Aorta (tissue), 5 donors: Measurements from ENCODE around the gene KLHL26. TPM values are rescaled to one million over a fixed set of nuclear protein-coding genes. Genes with fewer than 3 reads are reported as not detected.

ENCODE experiments used
- ATAC-seq: fragments of 200-7000 bp; cut with Tn5 transposase; one replicate; pipeline ENCODE4 v1.9.1; 2022; ENCODE audit warnings: moderate library complexity; ENCODE audit not compliant: low FRiP score
- DNase-seq, 2 donors: peaks; one replicate each; pipeline ENCODE4 v3.0.0-alpha.2; 2020
- H3K27ac ChIP-seq, 2 donors: one replicate each; pipeline ENCODE4 v1.5.1; 2013; ENCODE audit warnings: low read length in 2 of 2, mild to moderate bottlenecking in 2 of 2, moderate library complexity in 2 of 2, control low read depth in 1 of 2, inconsistent platforms in 1 of 2, low read depth in 1 of 2
- H3K27me3 ChIP-seq, 2 donors: one replicate each; pipeline ENCODE4 v1.6.1; 2013; ENCODE audit warnings: control low read depth in 1 of 2, low read length in 1 of 2, mild to moderate bottlenecking in 1 of 2, moderate library complexity in 1 of 2; ENCODE audit not compliant: insufficient read depth in 2 of 2, control insufficient read depth in 1 of 2
- H3K36me3 ChIP-seq, 2 donors: one replicate each; pipeline ENCODE4 v1.6.1; 2013; ENCODE audit warnings: control low read depth in 1 of 2, low read length in 1 of 2, mild to moderate bottlenecking in 1 of 2; ENCODE audit not compliant: insufficient read depth in 2 of 2, control insufficient read depth in 1 of 2
- H3K4me1 ChIP-seq, 2 donors: one replicate each; pipeline ENCODE4 v1.6.1; 2013; ENCODE audit warnings: low read length in 2 of 2, control low read depth in 1 of 2, mild to moderate bottlenecking in 1 of 2, moderate library complexity in 1 of 2; ENCODE audit not compliant: insufficient read depth in 2 of 2, control insufficient read depth in 1 of 2
- H3K4me3 ChIP-seq, 2 donors: one replicate each; pipeline ENCODE4 v1.5.1; 2013; ENCODE audit warnings: low read length in 2 of 2, control low read depth in 1 of 2, mild to moderate bottlenecking in 1 of 2
- H3K9me3 ChIP-seq: one replicate; pipeline ENCODE4 v1.6.1; 2013; ENCODE audit warnings: mild to moderate bottlenecking, low read length; ENCODE audit not compliant: control insufficient read depth
- WGBS, 2 donors: extraction: QIAGEN DNeasy Blood & Tissue Kit; methylation state at CpG; one replicate each; pipeline ENCODE4 v1.1.7; 2013; 5-methylcytosine and 5-hydroxymethylcytosine counted together
- intact Hi-C, 2 donors: fragments of 100-400 bp; cut with DNase I; formaldehyde crosslinking; loops; one replicate each; pipeline versions ENCODE4 v1.14.2 to v1.15.0; 2022
- polyA plus RNA-seq, 2 donors: library from polyadenylated mRNA; stranded (reverse); fragments of 200-250 nt; gene quantifications; one replicate each; pipeline ENCODE4 v1.2.3, GENCODE V29; 2013
- total RNA-seq, 2 donors: library from RNA; stranded (reverse); fragmentation: NEBNext Ultra II Directional; extraction: Animal tissue kit (Norgen Biotek cat#: 25700); gene quantifications; one replicate each; pipeline ENCODE4 v1.2.1, GENCODE V29; 2021
- donor health status: healthy with polysubstance abuse.
- donor health status: Bipolar disorder and iron deficiency.
- donor health status: DM: no; HTN: no; CAD: no.
- donor health status: DM: no; HTN: no; CAD: no.
- donor health status: DM: yes; HTN: yes; CAD: no.

KLHL26 gene
- total and polyA plus RNA-seq, 4 donors: 1.9 to 19.2 (median 9.6) TPM

DNA sequence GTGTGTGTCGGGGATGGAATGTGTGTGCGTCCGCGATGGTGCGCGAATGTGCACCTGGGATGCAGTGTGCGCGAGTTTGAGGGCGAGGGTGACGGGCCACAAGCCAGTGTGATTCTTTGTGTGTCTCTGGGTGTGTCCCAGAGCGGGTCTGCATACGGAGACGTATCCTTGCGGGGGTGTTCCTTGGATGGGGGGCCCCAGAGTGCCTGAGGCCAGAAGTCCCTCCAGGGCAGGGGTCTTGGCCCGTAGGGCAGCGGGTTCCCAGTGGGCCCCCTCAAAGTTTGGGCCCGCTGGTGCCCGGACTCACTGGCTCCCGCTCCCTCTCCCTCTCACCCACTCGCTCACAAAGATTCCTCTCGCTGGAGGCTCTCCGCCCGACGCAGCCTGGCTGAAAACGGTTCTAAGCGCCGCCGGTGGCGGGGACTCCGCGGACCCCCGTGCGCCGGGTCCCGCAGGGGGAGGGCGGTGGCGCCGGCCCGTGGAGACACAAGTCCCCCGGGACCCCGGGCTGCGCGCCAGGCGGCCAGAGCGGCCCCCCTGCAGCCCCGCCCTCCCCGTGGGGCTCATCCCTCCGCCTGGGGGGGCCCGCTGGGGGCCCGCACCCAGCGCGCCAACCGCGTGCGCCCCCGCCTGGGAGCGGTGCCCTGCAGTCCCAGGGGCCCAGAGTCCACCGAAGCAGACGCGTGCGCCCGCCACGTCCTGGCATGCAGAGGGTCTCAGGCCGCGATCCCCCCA, 31.1 kb upstream of the KLHL26 start:
- H3K27me3 ChIP-seq: no peaks in the 10 kb centered on the region
- ATAC-seq (no peak), DNase-seq (no peak)
- H3K36me3 ChIP-seq: no peaks in the 10 kb centered on the region
- 3 to 5% methylated on average over 30 to 65 of the region's 65 CpGs for WGBS, 2 donors
- H3K4me3 ChIP-seq: no peak overlapping the region
- H3K4me1 ChIP-seq: no peaks in the 10 kb centered on the region
- H3K9me3 ChIP-seq: no peaks in the 10 kb centered on the region
- intact Hi-C loops: no loop called here
- H3K27ac ChIP-seq: no peak overlapping the region

GRCh38 chr19:18606281-18607225, 30.3 kb upstream of the KLHL26 start, which contains the start of gene CRLF1:
TSS of gene CRLF1 (minus strand) at chr19:18606799. CDS start at chr19:18606656, 143 bp downstream.
- ATAC-seq (no peak), DNase-seq (no peak)
- H3K9me3 ChIP-seq: no peaks in the 10 kb centered on the region
- intact Hi-C loops: no loop called here
- no peaks in the 10 kb centered on the region for H3K27me3 ChIP-seq
- no peaks in the 10 kb centered on the region for H3K36me3 ChIP-seq
- peak within 1 kb of the TSS in 1 of 2 donors; percentile 11 for H3K4me3 ChIP-seq
- no peak within 1 kb of the TSS for H3K27ac ChIP-seq
- WGBS, 2 donors: 0 to 1% methylated on average over 39 to 116 of the region's 116 CpGs
- H3K4me1 ChIP-seq: no peaks in the 10 kb centered on the region

GRCh38 chr19:18607226-18608101, 29.4 kb upstream of the KLHL26 start:
- Histone ChIP-seq H3K27ac (no peak overlapping the region), H3K36me3 (no peaks in the 10 kb centered on the region), H3K9me3 (no peaks in the 10 kb centered on the region), H3K4me3 (no peak overlapping the region), H3K27me3 (no peaks in the 10 kb centered on the region), H3K4me1 (no peaks in the 10 kb centered on the region)
- WGBS, 2 donors: 2% methylated on average over 65 to 68 of the region's 68 CpGs
- intact Hi-C loops: no loop called here
- no peak for DNase-seq
- no peak for ATAC-seq

DNA sequence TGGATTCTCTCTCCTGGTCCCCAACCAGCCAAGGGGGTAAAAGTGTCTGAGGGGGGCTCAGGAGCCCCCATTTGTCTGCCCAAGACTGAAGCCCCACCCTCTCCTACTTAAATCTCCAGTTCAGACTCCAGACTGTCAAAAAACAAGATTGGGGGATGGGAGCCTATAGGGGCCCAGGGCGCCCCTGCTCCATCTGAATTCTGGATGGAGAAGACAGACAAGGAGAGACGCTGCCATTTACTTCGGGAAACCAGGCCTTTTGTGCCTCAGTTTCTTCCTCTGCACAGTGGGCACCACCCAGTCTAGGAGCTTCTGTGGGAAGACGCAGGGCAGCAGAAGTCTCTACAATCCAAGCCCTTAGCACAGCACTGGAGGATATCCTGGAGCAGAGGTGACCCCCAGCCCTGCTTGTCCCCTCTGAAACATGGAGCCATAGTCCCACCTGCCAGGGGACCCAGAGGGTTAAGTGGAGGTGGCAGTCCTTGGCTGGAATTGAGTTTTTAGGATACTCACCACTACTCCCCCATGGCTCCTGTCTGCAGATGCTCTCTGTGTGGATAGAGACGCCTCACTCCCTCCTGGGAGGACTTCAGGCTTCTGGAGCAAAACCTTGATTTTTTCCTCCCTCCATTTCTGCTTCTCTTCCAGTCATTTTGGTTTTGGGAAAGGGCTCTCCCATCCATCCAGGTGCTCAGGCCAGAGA, 28.6 kb upstream of the KLHL26 start:
- Histone ChIP-seq H3K27ac (no peak overlapping the region), H3K4me1 (no peaks in the 10 kb centered on the region), H3K27me3 (no peaks in the 10 kb centered on the region), H3K36me3 (no peaks in the 10 kb centered on the region), H3K9me3 (no peaks in the 10 kb centered on the region), H3K4me3 (no peak overlapping the region)
- 61 to 66% methylated on average over 5 of the region's 5 CpGs for WGBS, 2 donors
- DNase-seq (no peak), ATAC-seq (no peak)
- intact Hi-C loops: no loop called here

GRCh38 chr19:18608805-18609716, 27.8 kb upstream of the KLHL26 start:
- no peak overlapping the region for H3K27ac ChIP-seq
- intact Hi-C loops: no loop called here
- 82 to 84% methylated on average over 9 of the region's 9 CpGs for WGBS, 2 donors
- ATAC-seq: no peak
- H3K9me3 ChIP-seq: no peaks in the 10 kb centered on the region
- no peaks in the 10 kb centered on the region for H3K36me3 ChIP-seq
- no peaks in the 10 kb centered on the region for H3K4me1 ChIP-seq
- no peak for DNase-seq
- no peaks in the 10 kb centered on the region for H3K27me3 ChIP-seq
- no peak overlapping the region for H3K4me3 ChIP-seq

DNA sequence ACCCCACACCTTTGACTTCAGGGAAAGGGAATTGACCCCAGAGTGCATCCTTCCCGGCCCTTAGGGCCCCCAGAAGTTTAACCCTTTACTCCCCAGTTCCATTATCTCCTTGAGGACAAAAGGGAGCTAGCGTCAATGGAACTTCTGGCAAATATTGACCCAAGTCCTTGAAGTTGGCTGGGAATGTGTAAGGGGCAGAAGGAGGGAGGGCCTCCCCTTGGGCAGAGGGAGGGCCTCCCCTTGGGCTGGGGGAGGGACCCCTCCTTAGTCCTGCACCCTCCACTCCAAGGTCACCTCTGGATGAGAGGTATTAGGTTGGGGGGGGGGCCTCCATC, 27.1 kb upstream of the KLHL26 start:
- no peaks in the 10 kb centered on the region for H3K27me3 ChIP-seq
- intact Hi-C loops: no loop called here
- no peak overlapping the region for H3K27ac ChIP-seq
- no peak overlapping the region for H3K4me3 ChIP-seq
- 49 to 55% methylated on average over 2 of the region's 2 CpGs for WGBS, 2 donors
- H3K9me3 ChIP-seq: no peaks in the 10 kb centered on the region
- DNase-seq (no peak), ATAC-seq (no peak)
- H3K4me1 ChIP-seq: no peaks in the 10 kb centered on the region
- H3K36me3 ChIP-seq: no peaks in the 10 kb centered on the region

DNA sequence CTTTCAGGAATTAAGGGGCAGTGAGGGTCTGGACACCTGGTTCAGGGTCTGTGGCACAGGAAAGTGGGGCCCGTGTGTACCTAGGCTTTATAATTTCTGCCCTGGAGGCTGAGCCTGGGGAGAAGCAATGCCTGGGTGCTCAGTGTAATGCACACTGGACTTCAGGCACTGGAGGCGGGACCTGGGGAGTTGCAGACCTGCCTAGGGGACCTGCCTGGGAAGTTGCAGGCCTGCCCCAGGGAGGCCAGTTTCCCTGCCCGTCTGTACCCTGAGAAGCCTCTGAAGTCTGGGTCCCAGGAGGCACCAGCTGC, 26.6 kb upstream of the KLHL26 start:
- intact Hi-C loops: no loop called here
- H3K4me1 ChIP-seq: no peaks in the 10 kb centered on the region
- H3K9me3 ChIP-seq: no peaks in the 10 kb centered on the region
- H3K27ac ChIP-seq: no peak overlapping the region
- ATAC-seq (no peak), DNase-seq (no peak)
- 59 to 63% methylated on average over 3 of the region's 3 CpGs for WGBS, 2 donors
- no peaks in the 10 kb centered on the region for H3K36me3 ChIP-seq
- H3K4me3 ChIP-seq: no peak overlapping the region
- H3K27me3 ChIP-seq: no peaks in the 10 kb centered on the region
